Trophoblast cell (in vitro differentiated cells and primary cell): ENCODE results near the gene TOX2.

Experiments used
- DNase-seq, 2 donors: peaks; one replicate each; pipeline ENCODE4 v3.0.0-alpha.2; 2016
- H2AFZ ChIP-seq: 2 replicates; pipeline ENCODE4 v1.6.1; 2013; ENCODE audit warnings: low read length, moderate library complexity, mild to moderate bottlenecking; ENCODE audit not compliant: insufficient read depth, poor library complexity
- H2AK5ac ChIP-seq: 2 replicates; pipeline ENCODE4 v1.6.1; 2013; ENCODE audit warnings: mild to moderate bottlenecking, low read length
- H2BK120ac ChIP-seq: 2 replicates; pipeline ENCODE4 v1.6.1; 2013; ENCODE audit warnings: low read length, mild to moderate bottlenecking, moderate library complexity; ENCODE audit not compliant: insufficient read depth, poor library complexity
- H2BK12ac ChIP-seq: 2 replicates; pipeline ENCODE4 v1.6.1; 2013; ENCODE audit warnings: mild to moderate bottlenecking, low read length, moderate library complexity
- H2BK5ac ChIP-seq: 2 replicates; pipeline ENCODE4 v1.6.1; 2013; ENCODE audit warnings: low read length, low read depth, moderate library complexity, mild to moderate bottlenecking; ENCODE audit not compliant: poor library complexity
- H3K14ac ChIP-seq: 2 replicates; pipeline ENCODE4 v1.6.1; 2013; ENCODE audit warnings: mild to moderate bottlenecking, low read length
- H3K18ac ChIP-seq: 2 replicates; pipeline ENCODE4 v1.6.1; 2013; ENCODE audit warnings: mild to moderate bottlenecking, low read length
- H3K23ac ChIP-seq: 2 replicates; pipeline ENCODE4 v1.6.1; 2013; ENCODE audit warnings: low read length
- H3K27ac ChIP-seq: 2 replicates; pipeline ENCODE4 v1.5.1; 2013; ENCODE audit warnings: low read depth, mild to moderate bottlenecking, inconsistent platforms, low read length, moderate library complexity
- H3K27me3 ChIP-seq: 2 replicates; pipeline ENCODE4 v1.6.1; 2013; ENCODE audit warnings: inconsistent platforms, mild to moderate bottlenecking, low read length, moderate library complexity; ENCODE audit not compliant: insufficient read depth
- H3K36me3 ChIP-seq, 2 experiments: 1 replicate in 1 of 2; 2 replicates in 1 of 2; pipeline ENCODE4 v1.6.1; 2013; ENCODE audit warnings: low read length in 2 of 2, mild to moderate bottlenecking in 2 of 2, moderate library complexity in 1 of 2; ENCODE audit not compliant: insufficient read depth in 2 of 2, control insufficient read depth in 1 of 2
- H3K4ac ChIP-seq: 2 replicates; pipeline ENCODE4 v1.6.1; 2013; ENCODE audit warnings: low read depth, mild to moderate bottlenecking, low read length, moderate library complexity
- H3K4me1 ChIP-seq, 2 experiments: 1 replicate in 1 of 2; 2 replicates in 1 of 2; pipeline ENCODE4 v1.6.1; 2013; ENCODE audit warnings: low read length in 2 of 2, mild to moderate bottlenecking in 2 of 2, moderate library complexity in 1 of 2; ENCODE audit not compliant: insufficient read depth in 2 of 2, control insufficient read depth in 1 of 2
- H3K4me2 ChIP-seq: 2 replicates; pipeline ENCODE4 v1.6.1; 2013; ENCODE audit warnings: inconsistent platforms, mild to moderate bottlenecking, low read length, moderate library complexity
- H3K4me3 ChIP-seq: 2 replicates; pipeline ENCODE4 v1.5.1; 2013; ENCODE audit warnings: mild to moderate bottlenecking, low read depth, low read length, inconsistent platforms
- H3K79me1 ChIP-seq: one replicate; pipeline ENCODE4 v1.6.1; 2013; ENCODE audit warnings: low read length
- H3K79me2 ChIP-seq: 2 replicates; pipeline ENCODE4 v1.6.1; 2013; ENCODE audit warnings: low read length, mild to moderate bottlenecking; ENCODE audit not compliant: control insufficient read depth, insufficient read depth, poor library complexity
- H3K9ac ChIP-seq: 2 replicates; pipeline ENCODE4 v1.6.1; 2013; ENCODE audit warnings: mild to moderate bottlenecking, low read length
- H3K9me3 ChIP-seq: 2 replicates; pipeline ENCODE4 v1.6.1; 2013; ENCODE audit warnings: low read depth, mild to moderate bottlenecking, control low read depth, inconsistent platforms, low read length; ENCODE audit not compliant: insufficient read depth
- H4K12ac ChIP-seq: 2 replicates; pipeline ENCODE4 v1.6.1; 2013; ENCODE audit warnings: low read depth, mild to moderate bottlenecking, low read length, moderate library complexity
- H4K8ac ChIP-seq: 2 replicates; pipeline ENCODE4 v1.6.1; 2013; ENCODE audit warnings: low read depth, mild to moderate bottlenecking, low read length, moderate library complexity
- H4K91ac ChIP-seq: one replicate; pipeline ENCODE4 v1.6.1; 2013; ENCODE audit warnings: low read depth, mild to moderate bottlenecking, low read length, moderate library complexity
- WGBS: extraction: QIAGEN DNeasy Blood & Tissue Kit; methylation state at CpG from one replicate; pipeline ENCODE4 v1.1.7; 2013; ENCODE audit warnings: missing lambda C conversion rate; ENCODE audit not compliant: insufficient read length, insufficient coverage; ENCODE audit errors: extremely low coverage; 5-methylcytosine and 5-hydroxymethylcytosine counted together

The TOX2 gene

DNA sequence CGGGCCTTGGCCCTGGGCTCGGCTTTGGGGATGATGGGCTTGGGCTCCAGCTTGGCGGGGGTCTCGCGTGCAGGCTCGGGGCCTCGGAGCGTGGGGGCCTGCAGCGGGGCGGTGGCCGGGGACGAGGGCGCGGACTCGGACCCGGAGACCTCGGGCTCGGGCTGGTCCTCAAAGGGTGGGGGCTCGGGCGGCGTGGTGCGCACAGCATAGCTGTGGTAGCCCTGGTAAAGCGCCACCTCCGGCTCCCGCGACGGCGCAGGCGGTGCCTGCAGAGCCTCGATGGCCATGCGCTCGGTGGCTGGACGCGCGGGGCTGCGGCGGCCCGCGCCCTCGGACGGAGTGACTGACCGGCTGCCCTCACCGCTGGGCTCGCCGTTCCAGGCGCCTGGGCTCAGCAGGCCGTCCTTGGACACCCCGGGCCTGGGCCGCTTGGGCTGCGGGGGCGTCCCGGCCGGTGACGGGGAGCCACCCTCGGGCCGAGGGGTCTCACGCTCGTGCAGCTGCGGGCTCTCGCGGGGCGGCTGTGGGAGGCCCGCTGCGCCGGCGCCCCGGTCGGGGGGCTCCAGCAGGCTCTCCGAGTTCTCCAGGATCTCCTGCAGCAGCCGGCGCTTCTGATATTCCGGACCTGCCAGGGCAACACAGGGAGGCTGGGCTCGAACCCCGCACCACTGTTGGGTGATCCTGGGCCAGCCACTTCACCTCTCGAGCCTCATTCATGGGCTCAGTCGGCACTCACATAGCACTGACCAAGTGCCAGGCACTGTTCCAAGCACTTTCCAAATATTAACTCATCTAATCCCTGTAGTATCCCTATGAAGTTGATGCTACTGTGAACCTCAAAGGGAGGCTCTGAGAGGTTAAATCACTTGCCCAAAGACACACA is 201.4 kb downstream of the TOX2 start:
- no peak overlapping the region for H2AK5ac ChIP-seq
- no peak overlapping the region for H3K18ac ChIP-seq
- peaks cover 3% of the 10 kb centered on the region for H3K79me1 ChIP-seq
- peaks cover 2% of the 10 kb centered on the region for H3K9me3 ChIP-seq
- no peak overlapping the region for H2BK120ac ChIP-seq
- H3K4ac ChIP-seq: no peak overlapping the region
- H3K27me3 ChIP-seq: no peaks in the 10 kb centered on the region
- H3K4me3 ChIP-seq: no peak overlapping the region
- H2BK12ac ChIP-seq: peak overlapping the region; percentile 51
- H3K27ac ChIP-seq: no peak overlapping the region
- no peaks in the 10 kb centered on the region for H3K79me2 ChIP-seq
- H2AFZ ChIP-seq: no peak overlapping the region
- DNase-seq: no peak
- H3K4me2 ChIP-seq: no peak overlapping the region
- no peak overlapping the region for H3K14ac ChIP-seq
- H3K4me1 ChIP-seq: peaks cover 3 to 4% of the 10 kb centered on the region in 2 experiments
- no peak overlapping the region for H4K91ac ChIP-seq
- H3K23ac ChIP-seq: no peak overlapping the region
- no CpG with 5 or more reads among the region's 76 CpGs for WGBS
- no peak overlapping the region for H3K9ac ChIP-seq
- H4K12ac ChIP-seq: no peak overlapping the region
- H3K36me3 ChIP-seq: peaks cover 40 to 52% of the 10 kb centered on the region in 2 experiments
- H2BK5ac ChIP-seq: no peak overlapping the region
- no peak overlapping the region for H4K8ac ChIP-seq

DNA sequence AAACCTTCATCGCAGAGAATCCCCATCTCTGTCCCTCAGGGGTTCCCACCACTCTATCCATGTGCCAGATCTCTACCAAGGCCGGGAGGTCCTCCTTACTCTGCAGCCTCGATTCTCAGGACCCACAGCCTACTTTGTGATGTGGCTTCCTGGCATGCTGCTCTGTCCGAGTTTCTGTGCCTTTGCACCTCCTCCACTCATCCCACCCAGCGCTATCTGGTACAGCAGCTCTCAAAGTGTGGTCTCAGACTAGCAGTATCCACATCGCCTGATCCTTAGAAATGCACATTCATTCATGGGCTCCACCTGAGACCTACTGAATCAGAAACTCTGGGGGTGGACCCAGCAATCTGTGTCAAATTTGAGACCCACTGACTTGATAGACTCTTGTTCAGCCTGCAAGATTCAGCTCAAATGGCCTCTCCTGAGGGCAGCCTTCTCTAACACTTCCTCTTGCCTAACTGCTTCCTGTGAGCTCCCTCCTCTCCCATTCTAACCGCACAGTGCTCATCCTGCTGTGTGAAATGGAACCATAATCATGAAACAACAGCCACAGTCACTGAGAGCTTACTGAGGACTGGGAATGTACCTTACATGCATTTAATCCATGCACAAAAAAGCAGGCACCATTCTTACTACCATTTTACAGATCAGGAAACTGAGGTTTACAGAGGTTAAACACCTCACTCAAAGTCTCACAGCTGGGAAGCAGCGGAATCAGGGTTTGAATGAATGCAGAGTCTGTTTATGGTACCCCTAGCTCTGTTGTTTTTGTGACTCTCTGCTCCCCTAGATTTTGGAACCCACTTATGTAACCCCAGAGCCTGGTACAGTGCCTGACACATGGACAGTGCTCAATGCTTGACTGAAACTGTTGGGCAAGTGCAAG is 202.9 kb downstream of the TOX2 start:
- no peak overlapping the region for H3K23ac ChIP-seq
- H4K12ac ChIP-seq: no peak overlapping the region
- no peaks in the 10 kb centered on the region for H3K27me3 ChIP-seq
- H3K79me1 ChIP-seq: peaks cover 3% of the 10 kb centered on the region
- H3K18ac ChIP-seq: peak overlapping the region; percentile 42
- peak overlapping the region; percentile 25 for H4K8ac ChIP-seq
- H3K9ac ChIP-seq: no peak overlapping the region
- no peak overlapping the region for H2AFZ ChIP-seq
- no peak overlapping the region for H3K27ac ChIP-seq
- H2AK5ac ChIP-seq: peak overlapping the region; percentile 70
- H2BK12ac ChIP-seq: peak overlapping the region; percentile 33
- H3K4ac ChIP-seq: no peak overlapping the region
- H3K36me3 ChIP-seq: peaks cover 32 to 46% of the 10 kb centered on the region in 2 experiments
- peak overlapping the region; percentile 8 for H2BK5ac ChIP-seq
- DNase-seq: no peak
- no peak overlapping the region for H3K4me3 ChIP-seq
- H3K9me3 ChIP-seq: peaks cover 2% of the 10 kb centered on the region
- H3K4me1 ChIP-seq: peaks cover 6 to 8% of the 10 kb centered on the region in 2 experiments
- peak overlapping the region; percentile 72 for H4K91ac ChIP-seq
- no CpG with 5 or more reads among the region's 8 CpGs for WGBS
- no peak overlapping the region for H3K4me2 ChIP-seq
- no peak overlapping the region for H3K14ac ChIP-seq
- H3K79me2 ChIP-seq: no peaks in the 10 kb centered on the region
- H2BK120ac ChIP-seq: peak overlapping the region; percentile 19

DNA sequence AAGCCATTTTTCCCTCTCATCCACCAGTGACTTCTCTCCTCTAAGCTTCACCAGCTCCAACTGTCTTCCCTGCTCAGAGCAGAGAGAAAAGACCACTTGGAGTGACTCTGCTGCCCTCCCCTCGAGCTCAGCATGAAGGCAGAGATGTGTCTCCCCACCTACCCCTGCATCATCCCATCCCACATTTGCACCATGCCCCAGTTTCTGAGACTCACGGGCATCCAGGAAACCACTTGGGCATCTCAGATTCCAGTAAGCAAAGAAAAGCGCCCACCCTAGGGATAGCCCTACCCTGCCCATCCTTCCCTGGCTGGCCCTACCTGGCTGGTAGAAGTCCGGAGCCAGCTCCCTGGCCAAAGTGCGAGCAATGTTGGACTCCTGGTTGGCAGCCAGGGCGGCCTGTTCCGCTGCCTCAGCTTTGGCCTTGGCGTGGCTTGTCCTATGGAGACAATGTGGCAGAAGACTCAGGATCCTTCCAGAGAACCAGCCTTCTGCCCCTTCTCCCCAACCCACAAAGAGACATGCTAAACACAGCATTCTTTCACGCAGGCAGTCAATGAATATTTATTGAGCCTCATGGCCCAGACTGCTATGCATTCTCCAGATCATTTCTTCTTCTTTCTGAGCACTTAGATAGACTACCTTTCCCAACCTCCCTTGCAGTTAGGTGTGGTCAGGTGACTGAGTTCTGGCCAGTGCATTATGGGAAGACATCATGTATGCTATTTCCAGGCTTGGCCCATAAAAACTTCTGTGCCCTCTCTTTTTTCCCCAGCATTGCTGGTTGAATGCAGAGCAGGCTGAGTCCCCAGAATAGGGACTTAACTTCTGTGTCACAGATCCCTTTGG is 203.8 kb downstream of the TOX2 start:
- Histone ChIP-seq H4K12ac (no peak overlapping the region), H2BK120ac (no peak overlapping the region), H2BK5ac (no peak overlapping the region), H3K4me1 (peaks cover 8 to 12% of the 10 kb centered on the region in 2 experiments), H4K91ac (no peak overlapping the region), H3K36me3 (peaks cover 24 to 40% of the 10 kb centered on the region in 2 experiments), H3K27me3 (no peaks in the 10 kb centered on the region), H2AFZ (no peak overlapping the region), H3K27ac (no peak overlapping the region), H3K4me3 (no peak overlapping the region), H3K9me3 (peaks cover 2% of the 10 kb centered on the region), H3K9ac (no peak overlapping the region), H2BK12ac (no peak overlapping the region), H3K79me2 (no peaks in the 10 kb centered on the region), H3K14ac (no peak overlapping the region), H2AK5ac (no peak overlapping the region), H3K79me1 (peaks cover 3% of the 10 kb centered on the region), H4K8ac (no peak overlapping the region), H3K4me2 (no peak overlapping the region), H3K4ac (no peak overlapping the region), H3K23ac (no peak overlapping the region), H3K18ac (no peak overlapping the region)
- no peak for DNase-seq
- no CpG with 5 or more reads among the region's 9 CpGs for WGBS
